HG03439 (cell line): ENCODE measurements around the gene ANKRD11.
"Not testable (repeated sequence)": the region's sequence is repeated elsewhere in the genome, so short reads cannot be mapped to it uniquely, and the experiment has no call there.

ENCODE experiments used
- ATAC-seq: cut with Tn5 transposase; IDR thresholded peaks from one replicate; pipeline ENCODE4 v1.9.1; 2021; ENCODE audit warnings: mild to moderate bottlenecking, moderate library complexity; ENCODE audit not compliant: unreplicated experiment

Gene ANKRD11

GRCh38 chr16:89482150-89482816, 8.1 kb downstream of the ANKRD11 start:
- no peak for ATAC-seq

- ATAC-seq: no peak
These were observed 8.9 kb downstream of the ANKRD11 start for GRCh38 chr16:89481356-89481955.

GRCh38 chr16:89478576-89479221, 11.7 kb downstream of the ANKRD11 start:
- ATAC-seq: no peak

GRCh38 chr16:89476811-89477261, 13.5 kb downstream of the ANKRD11 start:
- no peak for ATAC-seq

GRCh38 chr16:89476379-89476778, 14.0 kb downstream of the ANKRD11 start:
- ATAC-seq: no peak

GRCh38 chr16:89475144-89475543, 15.2 kb downstream of the ANKRD11 start:
- ATAC-seq: no peak

GRCh38 chr16:89473791-89474414, 16.5 kb downstream of the ANKRD11 start:
- no peak for ATAC-seq

- ATAC-seq: no peak
These were observed 17.1 kb downstream of the ANKRD11 start for GRCh38 chr16:89473136-89473712.

GRCh38 chr16:89472711-89473075, 17.7 kb downstream of the ANKRD11 start:
- ATAC-seq: no peak

- ATAC-seq: no peak
These were observed 23.0 kb downstream of the ANKRD11 start for GRCh38 chr16:89467382-89467781.

- ATAC-seq: no peak
These were observed 23.4 kb downstream of the ANKRD11 start for GRCh38 chr16:89466920-89467319.

- not testable (repeated sequence) for ATAC-seq
These were observed 27.0 kb downstream of the ANKRD11 start for GRCh38 chr16:89463312-89463711.

GRCh38 chr16:89462639-89463038, 27.7 kb downstream of the ANKRD11 start:
- not testable (repeated sequence) for ATAC-seq

GRCh38 chr16:89461890-89462289, 28.5 kb downstream of the ANKRD11 start:
- ATAC-seq: not testable (repeated sequence)

- ATAC-seq: no peak
These were observed 29.8 kb downstream of the ANKRD11 start for GRCh38 chr16:89460556-89460955.

- ATAC-seq: no peak
These were observed 31.4 kb downstream of the ANKRD11 start for GRCh38 chr16:89458967-89459366.

GRCh38 chr16:89458551-89458950, 31.8 kb downstream of the ANKRD11 start:
- no peak for ATAC-seq

- no peak for ATAC-seq
These were observed 33.9 kb downstream of the ANKRD11 start for GRCh38 chr16:89456419-89456959.

GRCh38 chr16:89455692-89456091, 34.7 kb downstream of the ANKRD11 start:
- no peak for ATAC-seq

- no peak for ATAC-seq
These were observed 35.2 kb downstream of the ANKRD11 start for GRCh38 chr16:89455178-89455577.
